ENCODE results near the gene TES. TPM values are rescaled to one million over a fixed set of nuclear protein-coding genes. Genes with fewer than 3 reads are reported as not detected.

Gene TES
- polyA plus RNA-seq, 1 donor (not counting 4 experiments of a cell fraction or from before 2014, with no cell fraction given): 187 TPM

GRCh38 chr7:116298576-116298975 is 88.2 kb downstream of the TES start:
- Histone ChIP-seq H3K9ac (ENCODE audit: control insufficient read depth, extremely low read depth, insufficient read depth, low read length) (no peak overlapping the region), H2AFZ (ENCODE audit: control insufficient read depth, low read length) (no peak overlapping the region), H3K27me3 (ENCODE audit: control insufficient read depth, extremely low read depth, insufficient read depth, low read length) (no peaks in the 10 kb centered on the region), H3K79me2 (ENCODE audit: control insufficient read depth, insufficient read depth, low read length) (no peaks in the 10 kb centered on the region), H3K9me1 (ENCODE audit: control insufficient read depth, extremely low read depth, insufficient read depth, low read length) (no peaks in the 10 kb centered on the region), H3K36me3 (ENCODE audit: control insufficient read depth in 2 of 2, extremely low read depth in 1 of 2, insufficient read depth in 2 of 2, low read length in 2 of 2) (no peaks in the 10 kb centered on the region), H4K20me1 (ENCODE audit: control insufficient read depth, extremely low read depth, insufficient read depth, low read length) (no peaks in the 10 kb centered on the region), H3K27ac (ENCODE audit: control insufficient read depth, insufficient read depth, low read length) (no peak overlapping the region), H3K9me3 (ENCODE audit: control insufficient read depth, low read depth, low read length) (no peaks in the 10 kb centered on the region), H3K4me2 (ENCODE audit: control insufficient read depth, extremely low read depth, insufficient read depth, low read depth, low read length) (no peak overlapping the region), H3K4me3 (ENCODE audit: control insufficient read depth in 2 of 3, extremely low read depth in 1 of 3, insufficient read depth in 2 of 3, low read depth in 1 of 3, low read length in 3 of 3) (no peak overlapping the region), H3K4me1 (ENCODE audit: control insufficient read depth, extremely low read depth, insufficient read depth, low read length) (no peaks in the 10 kb centered on the region)
- DNase-seq (ENCODE audit: low read depth, low spot score) (no peak), FAIRE-seq (no peak)
- no peak for TF ChIP-seq CTCF (optimal IDR thresholded peaks at IDR 0.05 in 1 of 3, IDR thresholded peaks at IDR 0.05 in 1 of 3, conservative IDR thresholded peaks at IDR 0.05 in 1 of 3; ENCODE audit: extremely low read depth in 1 of 3, insufficient read depth in 2 of 3, low read length in 3 of 3)
- TF ChIP-seq EZH2 (IDR thresholded peaks at IDR 0.05; ENCODE audit: low read length): no peak
- dilution Hi-C loops (cut with MboI; ENCODE audit: extremely low pct_ligation_motif_present, low sequenced_read_pairs): no loop called here

GRCh38 chr7:116305485-116306408 is 95.4 kb downstream of the TES start:
- TF ChIP-seq CTCF (optimal IDR thresholded peaks at IDR 0.05 in 1 of 3, IDR thresholded peaks at IDR 0.05 in 1 of 3, conservative IDR thresholded peaks at IDR 0.05 in 1 of 3; ENCODE audit: extremely low read depth in 1 of 3, insufficient read depth in 2 of 3, low read length in 3 of 3): no peak
- no peaks in the 10 kb centered on the region for H3K9me1 ChIP-seq (ENCODE audit: control insufficient read depth, extremely low read depth, insufficient read depth, low read length)
- no peaks in the 10 kb centered on the region for H3K27me3 ChIP-seq (ENCODE audit: control insufficient read depth, extremely low read depth, insufficient read depth, low read length)
- no peaks in the 10 kb centered on the region for H3K79me2 ChIP-seq (ENCODE audit: control insufficient read depth, insufficient read depth, low read length)
- H3K27ac ChIP-seq (ENCODE audit: control insufficient read depth, insufficient read depth, low read length): no peak overlapping the region
- DNase-seq (ENCODE audit: low read depth, low spot score) (no peak), FAIRE-seq (no peak)
- no peaks in the 10 kb centered on the region for H4K20me1 ChIP-seq (ENCODE audit: control insufficient read depth, extremely low read depth, insufficient read depth, low read length)
- H3K4me2 ChIP-seq (ENCODE audit: control insufficient read depth, extremely low read depth, insufficient read depth, low read depth, low read length): no peak overlapping the region
- no peak overlapping the region for H3K9ac ChIP-seq (ENCODE audit: control insufficient read depth, extremely low read depth, insufficient read depth, low read length)
- no peaks in the 10 kb centered on the region for H3K9me3 ChIP-seq (ENCODE audit: control insufficient read depth, low read depth, low read length)
- no peaks in the 10 kb centered on the region for H3K36me3 ChIP-seq (ENCODE audit: control insufficient read depth in 2 of 2, extremely low read depth in 1 of 2, insufficient read depth in 2 of 2, low read length in 2 of 2)
- H2AFZ ChIP-seq (ENCODE audit: control insufficient read depth, low read length): no peak overlapping the region
- H3K4me1 ChIP-seq (ENCODE audit: control insufficient read depth, extremely low read depth, insufficient read depth, low read length): no peaks in the 10 kb centered on the region
- H3K4me3 ChIP-seq (ENCODE audit: control insufficient read depth in 2 of 3, extremely low read depth in 1 of 3, insufficient read depth in 2 of 3, low read depth in 1 of 3, low read length in 3 of 3): no peak overlapping the region
- dilution Hi-C loops (cut with MboI; ENCODE audit: extremely low pct_ligation_motif_present, low sequenced_read_pairs): no loop called here
